ENCODE data around the gene TFF2.

- TF ChIP-seq POLR2A (IDR thresholded peaks at IDR 0.05; ENCODE audit: low read depth, low read length), result no peak
- TF ChIP-seq SPI1 (IDR thresholded peaks at IDR 0.05; ENCODE audit: low read depth, low read length), result no peak
- no peak for TF ChIP-seq POLR2AphosphoS5 (IDR thresholded peaks at IDR 0.05; ENCODE audit: low read depth, low read length)
- TF ChIP-seq POU2F2 (IDR thresholded peaks at IDR 0.05; ENCODE audit: low read depth, low read length), result no peak
- TF ChIP-seq TAF1 (IDR thresholded peaks at IDR 0.05; ENCODE audit: low read depth, low read length), result no peak
These were observed 33.5 kb downstream of the TFF2 start for GRCh38 chr21:42317341-42317741.

All from GM12891 (cell line).